OCI-LY7 (cell line): ENCODE results near the gene TMEM100. TPM values are rescaled to one million over a fixed set of nuclear protein-coding genes. Genes with fewer than 3 reads are reported as not detected.

Experiments used
- BruUV-seq: library from RNA; stranded (reverse); fragments of 400-500 nt; replicated peaks from 2 replicates; lab custom pipeline; 2021; lab: Mats Ljungman, UMichigan
- CTCF ChIA-PET: fragments of 300-600 bp; sonication (Branson Sonifier 250); formaldehyde crosslinking; loops from one replicate; lab custom pipeline; 2022; ENCODE audit warnings: antibody characterized with exemption; ENCODE audit not compliant: unreplicated experiment; lab: Charles Lee
- POLR2A ChIA-PET: fragments of 300-600 bp; sonication (Branson Sonifier 250); formaldehyde crosslinking; loops from one replicate; lab custom pipeline; 2022; ENCODE audit warnings: antibody characterized with exemption; lab: Charles Lee
- DNase-seq: peaks from one replicate; pipeline ENCODE4 v3.0.0-alpha.2; 2015; ENCODE audit warnings: low spot score
- H2AFZ ChIP-seq: fragments of 200-600 bp; sonication (generic), shearing (Covaris generic); 2 replicates; pipeline ENCODE4 v1.6.1; 2014; ENCODE audit warnings: mild to moderate bottlenecking, antibody characterized with exemption, low read length, moderate library complexity
- H3K27ac ChIP-seq: fragments of 200-600 bp; sonication (generic); 2 replicates; pipeline ENCODE4 v1.5.1; 2014; ENCODE audit warnings: mixed run types, low read depth, mild to moderate bottlenecking, moderate library complexity, low read length, inconsistent platforms; ENCODE audit not compliant: poor library complexity, severe bottlenecking
- H3K36me3 ChIP-seq: fragments of 200-600 bp; sonication (generic); 2 replicates; pipeline ENCODE4 v1.6.1; 2014; ENCODE audit warnings: mild to moderate bottlenecking, antibody characterized with exemption, low read length, moderate library complexity, mixed read lengths; ENCODE audit not compliant: insufficient read depth
- H3K4me1 ChIP-seq: fragments of 200-600 bp; sonication (generic); 2 replicates; pipeline ENCODE4 v1.5.1; 2014; ENCODE audit warnings: mild to moderate bottlenecking, low read length; ENCODE audit not compliant: insufficient read depth, poor library complexity, severe bottlenecking
- H3K4me2 ChIP-seq: fragments of 200-600 bp; sonication (generic); 2 replicates; pipeline ENCODE4 v1.6.1; 2014; ENCODE audit warnings: mild to moderate bottlenecking, low read length
- H3K4me3 ChIP-seq: fragments of 200-600 bp; sonication (generic); 2 replicates; pipeline ENCODE4 v1.5.1; 2014; ENCODE audit warnings: mild to moderate bottlenecking, low read depth, low read length; ENCODE audit not compliant: poor library complexity, severe bottlenecking
- H3K79me2 ChIP-seq: fragments of 200-600 bp; sonication (generic); 2 replicates; pipeline ENCODE4 v1.6.1; 2016; ENCODE audit warnings: low read depth, mild to moderate bottlenecking, low read length, moderate library complexity, mixed read lengths; ENCODE audit not compliant: insufficient read depth
- H3K9me2 ChIP-seq: fragments of 200-600 bp; sonication (generic); 2 replicates; pipeline ENCODE4 v1.6.1; 2016; ENCODE audit warnings: mild to moderate bottlenecking, low read length, mixed read lengths; ENCODE audit not compliant: insufficient read depth
- H3K9me3 ChIP-seq: fragments of 200-600 bp; sonication (generic); 2 replicates; pipeline ENCODE4 v1.6.1; 2014; ENCODE audit warnings: mild to moderate bottlenecking, mixed run types, low read length, mixed read lengths
- H4K20me1 ChIP-seq: fragments of 200-600 bp; sonication (generic); 2 replicates; pipeline ENCODE4 v1.6.1; 2014; ENCODE audit warnings: mild to moderate bottlenecking, antibody characterized with exemption, low read length, moderate library complexity, mixed read lengths; ENCODE audit not compliant: insufficient read depth
- CTCF ChIP-seq: fragments of 200-600 bp; sonication (generic); conservative IDR thresholded peaks from 2 replicates; pipeline ENCODE4 v1.5.1; 2014; ENCODE audit warnings: mild to moderate bottlenecking, antibody characterized with exemption, low read length, moderate library complexity, mixed read lengths
- EZH2phosphoT487 ChIP-seq: fragments of 200-600 bp; sonication (generic); IDR thresholded peaks from 2 replicates; pipeline ENCODE4 v1.6.1; 2018; ENCODE audit warnings: low read depth, borderline replicate concordance, mild to moderate bottlenecking, mixed run types, antibody characterized with exemption, low read length, moderate library complexity, mixed read lengths
- intact Hi-C: fragments of 100-400 bp; cut with micrococcal nuclease; formaldehyde crosslinking; loops from one replicate; pipeline ENCODE4 v1.10.0; 2022; ENCODE audit not compliant: unreplicated experiment
- total RNA-seq, 2 experiments: library from RNA; depleted of rRNA in 1 of 2; stranded (reverse); fragments of >200 nt in 1 of 2; shearing (Covaris generic) in 1 of 2; gene quantifications; 2 replicates each; pipeline ENCODE4 v1.2.3, GENCODE V29; 2014 to 2022

TMEM100 gene
- total RNA-seq, 2 experiments from 2014 or later: 0.30 to 0.38 TPM

GRCh38 chr17:55693254-55694216, 29.1 kb downstream of the TMEM100 start:
- H3K9me2 ChIP-seq: no peaks in the 10 kb centered on the region
- POLR2A ChIA-PET: no interaction called here
- H3K36me3 ChIP-seq: no peaks in the 10 kb centered on the region
- BruUV-seq: no TSS peak
- H3K9me3 ChIP-seq: no peaks in the 10 kb centered on the region
- no peak for TF ChIP-seq CTCF
- TF ChIP-seq EZH2phosphoT487: no peak
- H3K79me2 ChIP-seq: no peaks in the 10 kb centered on the region
- H2AFZ ChIP-seq: no peak overlapping the region
- no peak overlapping the region for H3K4me3 ChIP-seq
- H3K27ac ChIP-seq: no peak overlapping the region
- peaks cover 24% of the 10 kb centered on the region for H3K4me1 ChIP-seq
- intact Hi-C loops: no loop called here
- no peak overlapping the region for H3K4me2 ChIP-seq
- DNase-seq: no peak
- CTCF ChIA-PET: no interaction called here
- H4K20me1 ChIP-seq: no peaks in the 10 kb centered on the region

GRCh38 chr17:55692276-55692675, 30.4 kb downstream of the TMEM100 start:
- no peak for DNase-seq
- Histone ChIP-seq H3K4me3 (no peak overlapping the region), H3K4me1 (peaks cover 24% of the 10 kb centered on the region), H2AFZ (no peak overlapping the region), H3K36me3 (no peaks in the 10 kb centered on the region), H4K20me1 (no peaks in the 10 kb centered on the region), H3K4me2 (no peak overlapping the region), H3K79me2 (no peaks in the 10 kb centered on the region), H3K27ac (no peak overlapping the region), H3K9me2 (no peaks in the 10 kb centered on the region), H3K9me3 (no peaks in the 10 kb centered on the region)
- TF ChIP-seq CTCF (no peak), EZH2phosphoT487 (no peak)
- BruUV-seq: no TSS peak
- ChIA-PET CTCF (no interaction called here), POLR2A (no interaction called here)
- intact Hi-C loops: no loop called here

GRCh38 chr17:55691666-55692065, 31.0 kb downstream of the TMEM100 start:
- no peak overlapping the region for H3K27ac ChIP-seq
- H2AFZ ChIP-seq: no peak overlapping the region
- H3K9me2 ChIP-seq: no peaks in the 10 kb centered on the region
- no peaks in the 10 kb centered on the region for H3K9me3 ChIP-seq
- H4K20me1 ChIP-seq: no peaks in the 10 kb centered on the region
- DNase-seq: no peak
- TF ChIP-seq CTCF (no peak), EZH2phosphoT487 (no peak)
- no peak overlapping the region for H3K4me2 ChIP-seq
- no TSS peak for BruUV-seq
- POLR2A ChIA-PET: interaction anchor here (0.5 kb wide), 1 partner anchor 13 kb away, joined by 6 read pairs; no protein-coding TSS in a partner anchor
- H3K36me3 ChIP-seq: no peaks in the 10 kb centered on the region
- no peaks in the 10 kb centered on the region for H3K79me2 ChIP-seq
- intact Hi-C loops: no loop called here
- H3K4me1 ChIP-seq: peaks cover 24% of the 10 kb centered on the region
- H3K4me3 ChIP-seq: no peak overlapping the region
- CTCF ChIA-PET: no interaction called here
